Cardiac ventricle fibroblast (primary cell): ENCODE measurements around the gene KCNC4. TPM values are rescaled to one million over a fixed set of nuclear protein-coding genes. Genes with fewer than 3 reads are reported as not detected.

Source experiments
- total RNA-seq: library from RNA; depleted of rRNA; stranded (reverse); fragments of >200 nt; gene quantifications from 2 replicates; pipeline ENCODE4 v1.2.3, GENCODE V29; 2015

KCNC4 gene
- 4.1 and 4.6 TPM in 2 replicates for total RNA-seq

GRCh38 chr1:110209715-110210603 is at the start of gene KCNC4:
KCNC4 (plus strand) TSS chr1:110210314; CDS start chr1:110211500, 1,186 bp downstream.

Other genes with a start within 250 kb of the KCNC4 start
- 58.4 and 63.2 TPM in 2 replicates for gene AHCYL1, start 225.5 kb upstream of the KCNC4 start, total RNA-seq
- gene STRIP1, start 175.7 kb upstream of the KCNC4 start, total RNA-seq, result 25.1 and 31.8 TPM in 2 replicates
- gene ALX3, start 139.6 kb upstream of the KCNC4 start, total RNA-seq, result not detected in 2 replicates
- not detected in 2 replicates for gene UBL4B, start 97.9 kb upstream of the KCNC4 start, total RNA-seq
- 0.12 and 0.15 TPM in 2 replicates for gene SLC6A17, start 59.8 kb upstream of the KCNC4 start, total RNA-seq
- 16.7 and 18.1 TPM in 2 replicates for gene RBM15, start 129.1 kb downstream of the KCNC4 start, total RNA-seq
- gene SLC16A4, start 180.7 kb downstream of the KCNC4 start, total RNA-seq, result 14.4 and 16.4 TPM in 2 replicates
- 99.3 and 100 TPM in 2 replicates for gene LAMTOR5, start 197.4 kb downstream of the KCNC4 start, total RNA-seq
- not detected in 2 replicates for gene PROK1, start 240.8 kb downstream of the KCNC4 start, total RNA-seq